GOT3 (cell line): Measurements from ENCODE around the gene KIF3A.

Source experiments
- DNase-seq: peaks from one replicate; lab custom pipeline; 2025; ENCODE audit warnings: mixed read lengths; lab: John Stamatoyannopoulos, UW

Gene KIF3A

DNA sequence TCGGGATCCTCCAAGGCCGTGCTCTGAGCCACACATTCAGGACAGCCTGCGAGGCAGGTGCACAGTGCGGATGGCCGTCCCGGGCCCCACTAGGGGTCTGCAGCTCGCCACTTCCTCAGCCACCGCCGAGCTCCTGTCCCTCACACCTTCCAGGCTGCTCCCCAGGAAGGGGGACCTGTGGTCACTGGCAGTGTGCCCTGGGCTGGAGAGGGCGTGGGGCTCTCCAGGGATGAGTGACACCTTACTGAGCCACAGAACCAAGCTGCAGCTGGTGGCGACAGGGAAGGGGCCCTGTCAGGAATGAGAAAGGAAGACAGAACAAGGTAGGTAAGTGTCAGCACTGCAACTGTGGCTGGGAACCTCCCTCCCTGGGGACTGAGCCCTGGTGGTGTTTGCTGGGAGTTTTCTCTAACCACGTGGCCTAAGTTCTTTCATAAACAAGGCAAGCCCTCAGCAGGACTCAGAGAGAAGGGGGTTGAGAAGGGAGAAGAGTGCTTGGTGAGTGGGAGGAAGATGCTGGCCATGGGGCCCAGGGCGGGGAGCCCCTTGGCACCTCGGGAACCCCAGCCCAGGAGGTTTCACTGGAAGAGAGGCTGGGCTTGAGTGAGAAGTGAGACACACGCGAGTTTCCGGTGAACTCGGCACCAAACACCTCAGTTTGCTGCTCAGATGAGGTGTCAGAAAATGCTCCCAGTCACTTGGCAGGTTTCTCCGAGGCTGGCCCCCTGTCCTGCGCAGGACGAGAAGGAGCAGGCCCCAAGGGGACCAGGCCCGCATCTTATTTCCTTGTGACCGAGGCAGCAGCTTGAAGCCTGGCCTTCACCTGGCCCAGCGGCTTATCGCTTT lies 74.2 kb downstream of the KIF3A start:
- DNase-seq: no peak

GRCh38 chr5:132662004-132662401 lies 75.3 kb downstream of the KIF3A start:
- DNase-seq: no peak

DNA sequence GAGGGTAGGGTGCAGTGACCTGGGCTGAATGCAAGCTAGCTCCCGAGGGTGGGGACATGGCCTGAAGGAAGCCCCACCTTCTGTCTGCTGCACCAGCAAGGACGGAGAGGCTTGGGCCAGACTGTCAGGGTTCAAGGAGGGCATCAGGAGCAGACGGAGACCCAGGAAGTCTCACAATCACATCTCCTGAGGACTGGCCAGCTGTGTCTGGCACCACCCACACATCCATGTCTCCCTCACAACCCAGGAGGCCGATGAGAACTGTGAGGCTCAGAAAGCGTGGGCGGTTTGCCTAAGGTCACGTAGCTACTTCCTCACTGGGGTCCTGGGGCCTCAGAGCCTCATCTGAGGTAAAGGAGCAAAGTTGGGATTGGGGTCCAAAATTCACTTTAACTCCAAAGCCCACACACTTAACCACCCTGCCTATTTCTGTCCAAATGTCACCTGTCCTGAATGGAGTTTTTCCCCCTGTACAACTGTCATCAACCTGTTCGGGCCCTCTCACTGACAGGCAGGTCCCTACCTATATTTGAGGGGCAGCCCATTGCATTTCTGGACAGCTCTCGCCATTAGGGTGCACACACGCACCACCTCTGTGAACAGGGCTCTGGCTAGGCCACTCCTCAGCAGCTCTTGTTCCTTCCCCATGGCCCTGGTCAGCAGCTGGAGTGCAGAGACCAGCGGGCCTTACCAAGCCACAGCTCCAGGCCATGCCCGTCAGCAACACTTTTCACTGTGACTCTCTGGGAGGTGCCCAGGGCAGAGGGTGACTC lies 75.9 kb downstream of the KIF3A start:
- no peak for DNase-seq

DNA sequence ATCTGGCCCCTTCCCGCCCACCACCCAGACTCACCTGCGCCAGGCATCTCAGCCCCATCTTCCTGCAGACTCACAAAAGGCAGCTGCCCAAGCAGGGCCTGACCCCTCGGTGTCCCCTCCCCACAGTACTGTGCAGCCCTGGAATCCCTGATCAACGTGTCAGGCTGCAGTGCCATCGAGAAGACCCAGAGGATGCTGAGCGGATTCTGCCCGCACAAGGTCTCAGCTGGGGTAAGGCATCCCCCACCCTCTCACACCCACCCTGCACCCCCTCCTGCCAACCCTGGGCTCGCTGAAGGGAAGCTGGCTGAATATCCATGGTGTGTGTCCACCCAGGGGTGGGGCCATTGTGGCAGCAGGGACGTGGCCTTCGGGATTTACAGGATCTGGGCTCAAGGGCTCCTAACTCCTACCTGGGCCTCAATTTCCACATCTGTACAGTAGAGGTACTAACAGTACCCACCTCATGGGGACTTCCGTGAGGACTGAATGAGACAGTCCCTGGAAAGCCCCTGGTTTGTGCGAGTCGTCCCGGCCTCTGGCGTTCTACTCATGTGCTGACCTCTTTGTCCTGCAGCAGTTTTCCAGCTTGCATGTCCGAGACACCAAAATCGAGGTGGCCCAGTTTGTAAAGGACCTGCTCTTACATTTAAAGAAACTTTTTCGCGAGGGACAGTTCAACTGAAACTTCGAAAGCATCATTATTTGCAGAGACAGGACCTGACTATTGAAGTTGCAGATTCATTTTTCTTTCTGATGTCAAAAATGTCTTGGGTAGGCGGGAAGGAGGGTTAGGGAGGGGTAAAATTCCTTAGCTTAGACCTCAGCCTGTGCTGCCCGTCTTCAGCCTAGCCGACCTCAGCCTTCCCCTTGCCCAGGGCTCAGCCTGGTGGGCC lies 77.5 kb downstream of the KIF3A start:
- no peak for DNase-seq

DNA sequence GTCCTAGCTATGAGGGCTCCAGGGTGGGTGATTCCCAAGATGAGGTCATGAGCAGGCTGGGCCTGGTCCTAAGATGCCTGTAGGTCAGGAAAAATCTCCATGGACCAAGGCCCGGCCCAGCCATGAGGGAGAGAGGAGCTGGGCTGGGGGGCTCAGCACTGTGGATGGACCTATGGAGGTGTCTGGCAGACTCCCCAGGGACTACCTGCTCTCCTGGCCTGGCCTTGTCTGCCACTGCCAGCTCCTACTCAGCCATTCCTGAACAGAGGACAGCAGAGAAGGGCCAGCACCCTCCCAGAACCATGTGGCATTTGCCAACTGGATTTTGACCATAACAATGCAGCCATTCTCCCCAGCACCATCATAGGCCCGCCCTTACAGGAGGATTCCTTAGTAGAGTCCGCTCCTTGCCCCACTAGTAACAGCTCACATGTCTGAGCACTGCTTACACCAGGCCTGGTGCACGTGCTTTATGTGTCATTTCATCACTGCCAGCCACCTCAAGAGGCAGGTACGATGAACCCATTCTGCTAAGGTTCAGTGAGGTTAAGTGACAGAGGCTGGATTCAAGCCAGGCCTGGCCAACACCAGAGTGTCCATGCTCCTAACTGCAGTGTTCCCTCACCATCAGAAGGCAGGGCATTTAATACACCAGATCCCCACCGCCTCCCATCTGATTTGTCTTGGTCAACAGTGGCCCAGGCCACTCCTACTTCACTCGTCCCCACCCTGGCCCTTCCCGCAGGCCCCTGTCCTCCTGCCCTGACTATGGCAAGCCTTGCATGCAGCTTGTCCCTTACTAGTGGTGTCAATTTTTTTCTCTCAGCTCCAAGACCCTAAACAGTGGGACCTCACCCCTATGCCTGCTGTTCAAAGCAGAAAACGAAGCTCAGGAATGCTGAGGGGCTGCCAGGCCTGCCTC lies 78.7 kb downstream of the KIF3A start:
- DNase-seq: no peak

- DNase-seq: no peak
Observed at GRCh38 chr5:132657676-132658380, 79.5 kb downstream of the KIF3A start, which contains the start of gene IL13. Gene IL13 (plus strand): TSS chr5:132658173. CDS start chr5:132658187, 14 bp downstream.

DNA sequence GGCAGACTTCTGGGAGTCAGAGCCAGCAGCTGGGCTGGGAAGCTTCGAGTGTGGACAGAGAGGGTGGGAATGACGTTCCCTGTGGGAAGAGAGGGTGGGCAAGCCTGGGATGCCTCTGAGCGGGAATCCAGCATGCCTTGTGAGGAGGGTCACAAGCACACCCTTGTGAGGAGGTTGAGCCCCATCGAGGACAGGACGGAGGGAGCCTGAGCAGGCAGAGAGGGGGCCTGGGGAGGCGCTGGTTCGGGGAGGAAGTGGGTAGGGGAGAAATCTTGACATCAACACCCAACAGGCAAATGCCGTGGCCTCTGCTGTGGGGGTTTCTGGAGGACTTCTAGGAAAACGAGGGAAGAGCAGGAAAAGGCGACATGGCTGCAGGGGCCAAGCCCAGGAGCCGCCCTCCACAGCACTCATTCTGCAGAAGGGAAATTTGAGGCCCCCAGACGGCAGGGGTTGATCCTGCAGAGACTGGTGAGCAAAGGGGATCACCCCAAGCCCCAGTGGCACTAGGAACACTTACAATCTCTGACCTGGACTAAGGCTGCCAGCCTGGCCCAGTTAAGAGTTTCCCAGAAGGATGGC lies 80.5 kb downstream of the KIF3A start:
- no peak for DNase-seq

- DNase-seq: no peak
Observed at GRCh38 chr5:132655821-132656773, 81.2 kb downstream of the KIF3A start.

DNA sequence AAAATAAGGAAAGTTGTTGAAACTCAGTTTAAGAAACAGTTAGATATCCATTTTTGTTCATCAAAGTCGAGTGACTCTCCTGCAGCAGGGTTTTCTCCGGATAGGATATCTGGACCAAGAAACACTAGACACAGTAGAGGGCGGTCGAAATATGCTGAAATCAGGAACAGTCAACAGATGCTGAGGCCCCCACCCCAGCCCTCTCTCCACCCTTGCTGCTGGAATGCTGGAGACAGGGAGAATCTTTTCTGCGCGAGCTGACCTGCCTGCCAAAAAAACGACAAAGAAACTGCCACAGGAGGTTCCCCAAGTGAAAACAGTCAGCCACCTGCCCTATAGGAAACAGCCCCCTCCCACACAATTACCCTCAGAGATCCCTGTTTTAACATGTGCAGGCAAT lies 83.6 kb downstream of the KIF3A start:
- no peak for DNase-seq

DNA sequence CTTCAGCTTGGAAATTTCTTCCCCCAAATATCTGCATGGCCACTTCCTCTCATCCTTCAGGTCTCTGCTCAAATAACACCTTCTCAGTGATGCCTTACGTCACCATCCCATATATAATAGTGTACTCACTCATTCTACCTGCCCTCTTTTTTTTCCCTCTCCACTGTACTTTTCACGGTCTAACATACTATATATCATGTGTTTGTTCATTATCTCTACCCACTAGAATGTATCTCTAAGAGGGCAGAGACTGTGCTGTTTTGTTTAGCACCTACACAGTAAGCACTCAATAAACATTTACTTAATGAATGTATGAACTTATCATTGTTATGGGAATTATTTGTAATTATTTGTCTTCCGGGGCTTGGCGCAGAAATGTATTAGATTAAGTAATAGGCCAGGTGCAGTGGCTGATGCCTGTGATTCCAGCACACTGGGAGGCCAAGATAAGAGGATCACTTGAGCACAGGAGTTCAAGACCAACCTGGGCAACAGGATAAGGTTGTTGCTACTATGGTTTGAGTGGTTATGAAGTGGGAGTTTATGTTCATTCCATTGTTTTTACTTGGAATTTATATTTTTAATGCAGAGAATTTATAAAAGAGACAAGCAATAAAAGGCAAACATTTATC lies 85.4 kb downstream of the KIF3A start:
- DNase-seq: no peak

- no peak for DNase-seq
Observed at GRCh38 chr5:132648355-132648754, 89.0 kb downstream of the KIF3A start.

GRCh38 chr5:132647473-132647872 lies 89.9 kb downstream of the KIF3A start:
- DNase-seq: no peak

DNA sequence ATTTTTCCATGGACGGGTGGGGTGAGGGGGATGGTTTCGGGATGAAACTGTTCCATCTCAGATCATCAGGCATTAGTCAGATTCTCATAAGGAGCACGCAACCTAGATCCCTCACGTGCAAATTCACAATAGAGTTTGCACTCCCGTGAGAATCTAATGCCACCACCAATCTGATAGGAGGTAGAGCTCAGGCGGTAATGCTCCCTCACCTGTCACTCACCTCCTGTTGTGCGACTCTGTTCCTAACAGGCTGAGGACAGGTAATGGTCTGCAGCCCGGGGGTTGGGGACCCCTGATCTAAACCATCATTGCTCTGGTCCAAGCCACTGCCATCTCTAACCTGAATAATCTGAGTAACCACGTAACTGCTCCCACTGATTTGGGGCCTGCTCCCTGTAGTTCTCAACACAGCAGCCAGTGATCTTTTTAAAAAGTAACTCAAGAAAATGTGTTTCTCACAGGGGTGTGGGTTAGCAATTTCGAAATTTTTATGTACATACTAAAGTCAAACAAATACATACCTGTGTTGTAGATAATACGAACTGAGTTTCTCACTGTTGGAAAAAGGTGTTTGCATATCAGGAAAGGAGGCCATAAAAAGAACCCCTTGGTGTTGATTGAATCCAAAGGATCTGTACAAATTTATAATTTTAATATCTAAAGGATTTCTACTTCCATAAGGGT lies 90.6 kb downstream of the KIF3A start:
- no peak for DNase-seq

GRCh38 chr5:132644177-132644576 lies 93.2 kb downstream of the KIF3A start:
- no peak for DNase-seq
